Endothelial cell of umbilical vein (primary cell): ENCODE measurements around the gene STN1. TPM values are rescaled to one million over a fixed set of nuclear protein-coding genes. Genes with fewer than 3 reads are reported as not detected.

Source experiments
- BruUV-seq: library from RNA; stranded (reverse); fragments of 400-500 nt; replicated peaks from 2 replicates; lab custom pipeline; 2021; lab: Mats Ljungman, UMichigan
- CTCF ChIA-PET: fragments of 300-600, 350-600 bp; sonication (Branson Sonifier 250); formaldehyde crosslinking; loops from one replicate; lab custom pipeline; 2021; ENCODE audit warnings: antibody characterized with exemption, inconsistent platforms; lab: Charles Lee
- POLR2A ChIA-PET: fragments of 300-600, 350-600 bp; sonication (Branson Sonifier 250); formaldehyde crosslinking; loops from one replicate; lab custom pipeline; 2021; ENCODE audit warnings: antibody characterized with exemption, inconsistent platforms; lab: Charles Lee
- DNase-seq: peaks from one replicate; pipeline ENCODE4 v3.0.0-alpha.2; 2011; ENCODE audit warnings: low read depth, low spot score
- FAIRE-seq: peaks from 2 replicates; lab custom pipeline; 2011; peaks lifted over from hg19 to GRCh38; lab: Jason Lieb, UNC
- H2AFZ ChIP-seq: 2 replicates; pipeline ENCODE4 v1.6.0; 2012; ENCODE audit warnings: low read depth, low read length, control low read depth, inconsistent platforms
- H3K27ac ChIP-seq: 2 replicates; pipeline ENCODE4 v1.5.1; 2011; ENCODE audit warnings: low read depth, mild to moderate bottlenecking, control low read depth, low read length, moderate library complexity; ENCODE audit not compliant: insufficient read depth
- H3K27me3 ChIP-seq, 2 experiments: 2 replicates each; pipeline versions ENCODE4 v1.6.0 to v1.6.1; 2011; ENCODE audit warnings: low read length in 2 of 2, mixed read lengths in 1 of 2; ENCODE audit not compliant: control insufficient read depth in 2 of 2, insufficient read depth in 2 of 2
- H3K36me3 ChIP-seq, 2 experiments: 2 replicates in 1 of 2; 3 replicates in 1 of 2; pipeline ENCODE4 v1.5.1; 2011; ENCODE audit warnings: low read length in 2 of 2, mild to moderate bottlenecking in 1 of 2, moderate library complexity in 1 of 2; ENCODE audit not compliant: control insufficient read depth in 2 of 2, insufficient read depth in 2 of 2; ENCODE audit errors: extremely low read depth in 1 of 2
- H3K4me1 ChIP-seq: 3 replicates; pipeline ENCODE4 v1.5.1; 2011; ENCODE audit warnings: mild to moderate bottlenecking, low read length; ENCODE audit not compliant: control insufficient read depth, insufficient read depth; ENCODE audit errors: extremely low read depth
- H3K4me2 ChIP-seq: 2 replicates; pipeline ENCODE4 v1.6.1; 2011; ENCODE audit warnings: low read length, control low read depth, mixed read lengths; ENCODE audit not compliant: insufficient read depth
- H3K4me3 ChIP-seq, 3 experiments: fragments of 200-600 bp in 1 of 3; sonication (generic), shearing (Covaris generic) in 1 of 3; replicated peaks in 1 of 3; 2 replicates each; pipeline ENCODE4 v1.5.1; 2011 to 2016; ENCODE audit warnings: control low read depth in 3 of 3, low read length in 3 of 3, mild to moderate bottlenecking in 2 of 3, inconsistent platforms in 1 of 3, low read depth in 1 of 3, moderate library complexity in 1 of 3; ENCODE audit not compliant: insufficient read depth in 1 of 3
- H3K79me2 ChIP-seq: 2 replicates; pipeline ENCODE4 v1.6.0; 2012; ENCODE audit warnings: low read length, inconsistent platforms; ENCODE audit not compliant: control insufficient read depth, insufficient read depth
- H3K9ac ChIP-seq: replicated peaks from 2 replicates; pipeline ENCODE3; 2011; ENCODE audit warnings: low read length, control low read depth; ENCODE audit not compliant: insufficient read depth; ENCODE audit errors: extremely low read depth
- H3K9me1 ChIP-seq: replicated peaks from 3 replicates; pipeline ENCODE4 v1.6.0; 2011; ENCODE audit warnings: mild to moderate bottlenecking, low read length; ENCODE audit not compliant: control insufficient read depth, insufficient read depth; ENCODE audit errors: extremely low read depth
- H3K9me3 ChIP-seq: replicated peaks from 2 replicates; pipeline ENCODE4 v1.5.1; 2012; ENCODE audit warnings: low read length, inconsistent platforms; ENCODE audit not compliant: control insufficient read depth, insufficient read depth
- H4K20me1 ChIP-seq: replicated peaks from 2 replicates; pipeline ENCODE3; 2011; ENCODE audit warnings: mild to moderate bottlenecking, low read length; ENCODE audit not compliant: control insufficient read depth, insufficient read depth; ENCODE audit errors: extremely low read depth
- GATA2 ChIP-seq: IDR thresholded peaks from 2 replicates; pipeline ENCODE4 v1.7.0; 2011; ENCODE audit warnings: low read depth, mild to moderate bottlenecking, moderate library complexity, mixed read lengths, low read length; ENCODE audit not compliant: insufficient read length, insufficient read depth
- dilution Hi-C: fragments of 300-500 bp; cut with MboI; formaldehyde crosslinking; loops from one replicate; pipeline ENCODE4 v1.15.0; 2019; ENCODE audit warnings: low sequenced_read_pairs; ENCODE audit not compliant: extremely low pct_ligation_motif_present
- intact Hi-C: fragments of 100-400 bp; cut with micrococcal nuclease; formaldehyde crosslinking; loops from one replicate; pipeline ENCODE4 v1.10.0; 2022
- polyA plus RNA-seq, 4 experiments: library from polyadenylated mRNA; depleted of rRNA in 3 of 4; stranded (reverse) in 3 of 4; unstranded in 1 of 4; fragments of >200 nt; gene quantifications; 2 replicates each; pipeline versions ENCODE4 v1.2.1 to v1.2.3, GENCODE V29; 2011 to 2012; ENCODE audit warnings: missing spikeins in 1 of 4
- total RNA-seq: library from RNA; stranded (reverse); gene quantifications from 2 replicates; pipeline ENCODE4 v1.2.3, GENCODE V29; 2021
- TF ChIP-seq, protein P1 (sequence below), 2 donors: IDR thresholded peaks; 1 replicate in 1 of 2; 2 replicates in 1 of 2; pipeline ENCODE4 v1.5.1; 2011; ENCODE audit warnings: low read length in 2 of 2, mild to moderate bottlenecking in 2 of 2, moderate library complexity in 2 of 2, control low read depth in 1 of 2, inconsistent platforms in 1 of 2, low read depth in 1 of 2; ENCODE audit not compliant: insufficient read depth in 1 of 2; ENCODE audit errors: extremely low read depth in 1 of 2

The STN1 gene
- total and polyA plus RNA-seq, 2 donors (not counting 3 experiments of a cell fraction or from before 2014, with no cell fraction given), result 10.8 to 15.3 TPM

DNA sequence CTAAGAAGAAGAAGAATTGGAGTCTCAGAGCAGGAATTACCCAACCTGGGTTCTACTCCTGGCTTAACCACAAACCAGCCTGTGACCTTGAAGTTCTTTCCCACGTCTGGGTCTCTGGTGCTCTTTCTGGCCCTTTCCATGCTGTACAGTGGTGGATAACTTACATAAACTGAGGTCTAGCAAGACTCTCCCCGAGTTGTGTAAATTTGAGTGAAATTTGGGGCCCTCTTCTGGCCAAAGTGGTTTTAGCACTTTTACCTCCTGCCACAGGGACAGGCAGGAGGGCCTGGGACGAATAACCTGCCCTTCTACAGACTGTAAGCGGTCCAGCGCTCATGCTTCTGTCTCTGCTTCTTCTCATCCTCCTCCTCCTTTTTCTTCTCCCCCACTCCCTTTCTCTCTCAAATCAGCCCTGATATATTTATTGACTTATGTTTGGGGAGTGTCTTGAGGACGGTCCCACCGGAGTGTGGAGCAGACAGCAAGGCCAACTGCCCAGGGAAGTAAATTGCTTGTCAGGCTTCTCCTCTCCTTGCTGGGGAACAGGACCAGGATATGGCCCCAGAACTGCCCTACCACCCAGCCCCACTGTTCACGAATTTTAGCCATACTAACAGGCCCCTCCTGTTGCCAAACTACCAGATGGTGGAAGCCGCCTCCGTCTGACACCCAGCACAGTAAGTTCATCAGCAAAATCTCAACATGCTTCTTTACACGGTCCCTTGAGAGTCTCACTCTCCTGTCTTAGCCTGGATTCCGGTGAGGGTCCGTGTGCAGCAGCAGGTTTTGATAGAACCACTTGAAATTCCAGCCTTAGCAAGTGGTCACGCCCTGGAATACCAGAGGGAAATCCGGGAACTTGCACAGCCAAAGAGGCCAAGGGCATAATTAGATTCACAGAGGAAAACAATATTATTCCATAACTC lies 58.6 kb downstream of the STN1 start:
- H3K27ac ChIP-seq, result no peak overlapping the region
- no peak overlapping the region for H3K4me3 ChIP-seq
- H3K4me2 ChIP-seq, result no peak overlapping the region
- peak; percentile 78 for DNase-seq
- peak; percentile 83 for FAIRE-seq
- dilution Hi-C loops, result loop anchor here (25.0 kb wide), 1 partner anchor 147 kb away; no protein-coding TSS in a partner anchor
- H2AFZ ChIP-seq, result no peak overlapping the region
- no peaks in the 10 kb centered on the region for H3K9me1 ChIP-seq
- no peak for TF ChIP-seq GATA2
- TF ChIP-seq, protein P1, sequence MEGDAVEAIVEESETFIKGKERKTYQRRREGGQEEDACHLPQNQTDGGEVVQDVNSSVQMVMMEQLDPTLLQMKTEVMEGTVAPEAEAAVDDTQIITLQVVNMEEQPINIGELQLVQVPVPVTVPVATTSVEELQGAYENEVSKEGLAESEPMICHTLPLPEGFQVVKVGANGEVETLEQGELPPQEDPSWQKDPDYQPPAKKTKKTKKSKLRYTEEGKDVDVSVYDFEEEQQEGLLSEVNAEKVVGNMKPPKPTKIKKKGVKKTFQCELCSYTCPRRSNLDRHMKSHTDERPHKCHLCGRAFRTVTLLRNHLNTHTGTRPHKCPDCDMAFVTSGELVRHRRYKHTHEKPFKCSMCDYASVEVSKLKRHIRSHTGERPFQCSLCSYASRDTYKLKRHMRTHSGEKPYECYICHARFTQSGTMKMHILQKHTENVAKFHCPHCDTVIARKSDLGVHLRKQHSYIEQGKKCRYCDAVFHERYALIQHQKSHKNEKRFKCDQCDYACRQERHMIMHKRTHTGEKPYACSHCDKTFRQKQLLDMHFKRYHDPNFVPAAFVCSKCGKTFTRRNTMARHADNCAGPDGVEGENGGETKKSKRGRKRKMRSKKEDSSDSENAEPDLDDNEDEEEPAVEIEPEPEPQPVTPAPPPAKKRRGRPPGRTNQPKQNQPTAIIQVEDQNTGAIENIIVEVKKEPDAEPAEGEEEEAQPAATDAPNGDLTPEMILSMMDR (IDR thresholded peaks at IDR 0.05; ENCODE audit: extremely low read depth in 1 of 2, insufficient read depth in 1 of 2, low read depth in 1 of 2, low read length in 2 of 2), result peak; percentile 64 to 69
- no peak overlapping the region for H3K9ac ChIP-seq
- no peaks in the 10 kb centered on the region for H3K27me3 ChIP-seq
- no TSS peak for BruUV-seq
- no peaks in the 10 kb centered on the region for H3K36me3 ChIP-seq
- ChIA-PET POLR2A (no interaction called here), CTCF (interaction anchor here (1.1 to 8.0 kb wide), 3 partner anchors 29 to 147 kb away, joined by 3 to 102 read pairs (median 3); no protein-coding TSS in a partner anchor)
- H3K79me2 ChIP-seq, result no peaks in the 10 kb centered on the region
- intact Hi-C loops, result loop anchor here (1.0 to 2.0 kb wide), 3 partner anchors 78 to 261 kb away; no protein-coding TSS in a partner anchor
- no peaks in the 10 kb centered on the region for H4K20me1 ChIP-seq
- peaks cover 9% of the 10 kb centered on the region for H3K4me1 ChIP-seq
- no peaks in the 10 kb centered on the region for H3K9me3 ChIP-seq
